ENCODE measurements around the gene ZNF438. TPM values are rescaled to one million over a fixed set of nuclear protein-coding genes. Genes with fewer than 3 reads are reported as not detected.

ZNF438 gene
- total RNA-seq, 4 donors from 2014 or later = 10.3 to 14.6 (median 13.6) TPM

DNA sequence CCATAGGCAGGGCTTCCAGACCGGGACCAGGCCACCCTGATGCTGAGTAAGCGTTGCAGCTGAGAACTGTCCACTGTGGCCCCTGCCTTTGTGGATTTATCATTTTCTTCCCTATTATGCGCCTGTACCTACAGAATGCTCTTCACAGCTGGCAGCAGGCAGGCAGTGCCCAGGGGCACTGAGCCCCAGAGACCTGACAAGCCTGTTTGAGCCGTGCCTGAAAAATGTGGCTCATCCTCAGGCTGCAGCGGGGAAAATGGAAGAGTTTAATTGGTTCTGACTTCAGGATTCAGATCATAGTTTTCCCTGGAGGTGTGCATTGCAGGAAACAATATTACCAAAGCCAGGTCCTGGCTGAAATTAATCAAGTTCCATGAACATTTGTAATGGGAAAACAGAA, 200.2 kb downstream of the ZNF438 start:
- peak; percentile 32 for ATAC-seq
- WGBS, 2 donors (ENCODE audit: low coverage in 1 of 2) = 75 to 85% methylated on average over 2 of the region's 5 CpGs
- no peak for TF ChIP-seq POLR2AphosphoS5 (IDR thresholded peaks at IDR 0.05)
- no peak for TF ChIP-seq POLR2A (IDR thresholded peaks at IDR 0.05)
- TF ChIP-seq EP300 (IDR thresholded peaks at IDR 0.05) = no peak
- TF ChIP-seq, protein P1, sequence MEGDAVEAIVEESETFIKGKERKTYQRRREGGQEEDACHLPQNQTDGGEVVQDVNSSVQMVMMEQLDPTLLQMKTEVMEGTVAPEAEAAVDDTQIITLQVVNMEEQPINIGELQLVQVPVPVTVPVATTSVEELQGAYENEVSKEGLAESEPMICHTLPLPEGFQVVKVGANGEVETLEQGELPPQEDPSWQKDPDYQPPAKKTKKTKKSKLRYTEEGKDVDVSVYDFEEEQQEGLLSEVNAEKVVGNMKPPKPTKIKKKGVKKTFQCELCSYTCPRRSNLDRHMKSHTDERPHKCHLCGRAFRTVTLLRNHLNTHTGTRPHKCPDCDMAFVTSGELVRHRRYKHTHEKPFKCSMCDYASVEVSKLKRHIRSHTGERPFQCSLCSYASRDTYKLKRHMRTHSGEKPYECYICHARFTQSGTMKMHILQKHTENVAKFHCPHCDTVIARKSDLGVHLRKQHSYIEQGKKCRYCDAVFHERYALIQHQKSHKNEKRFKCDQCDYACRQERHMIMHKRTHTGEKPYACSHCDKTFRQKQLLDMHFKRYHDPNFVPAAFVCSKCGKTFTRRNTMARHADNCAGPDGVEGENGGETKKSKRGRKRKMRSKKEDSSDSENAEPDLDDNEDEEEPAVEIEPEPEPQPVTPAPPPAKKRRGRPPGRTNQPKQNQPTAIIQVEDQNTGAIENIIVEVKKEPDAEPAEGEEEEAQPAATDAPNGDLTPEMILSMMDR (IDR thresholded peaks at IDR 0.05) = no peak
- Histone ChIP-seq H3K4me1 (peaks cover 0 to 12% (median 0%) of the 10 kb centered on the region in 3 donors), H3K4me3 (no peak overlapping the region), H3K27me3 (no peaks in the 10 kb centered on the region), H3K9me3 (no peaks in the 10 kb centered on the region), H3K27ac (no peak overlapping the region), H3K36me3 (no peaks in the 10 kb centered on the region)

- Histone ChIP-seq H3K4me1 (peaks cover 0 to 12% (median 0%) of the 10 kb centered on the region in 3 donors), H3K27ac (no peak overlapping the region), H3K9me3 (no peaks in the 10 kb centered on the region), H3K4me3 (no peak overlapping the region), H3K36me3 (no peaks in the 10 kb centered on the region), H3K27me3 (no peaks in the 10 kb centered on the region)
- no peak for ATAC-seq
- 85 to 88% methylated on average over 10 to 12 of the region's 14 CpGs for WGBS, 2 donors (ENCODE audit: low coverage in 1 of 2)
- no peak for TF ChIP-seq POLR2A (IDR thresholded peaks at IDR 0.05)
- no peak for TF ChIP-seq EP300 (IDR thresholded peaks at IDR 0.05)
- TF ChIP-seq, protein P1 (IDR thresholded peaks at IDR 0.05) = no peak
- no peak for TF ChIP-seq POLR2AphosphoS5 (IDR thresholded peaks at IDR 0.05)
These were observed 201.1 kb downstream of the ZNF438 start for GRCh38 chr10:30830315-30831230.

- Histone ChIP-seq H3K36me3 (no peaks in the 10 kb centered on the region), H3K4me1 (peaks cover 0 to 12% (median 0%) of the 10 kb centered on the region in 3 donors), H3K27ac (no peak overlapping the region), H3K4me3 (no peak overlapping the region), H3K27me3 (peaks cover 4% of the 10 kb centered on the region), H3K9me3 (no peaks in the 10 kb centered on the region)
- TF ChIP-seq POLR2A (IDR thresholded peaks at IDR 0.05) (no peak), POLR2AphosphoS5 (IDR thresholded peaks at IDR 0.05) (no peak), EP300 (IDR thresholded peaks at IDR 0.05) (no peak)
- TF ChIP-seq, protein P1 (IDR thresholded peaks at IDR 0.05) = no peak
- no peak for ATAC-seq
- WGBS, 2 donors (ENCODE audit: low coverage in 1 of 2) = 59 to 67% methylated on average over 3 of the region's 3 CpGs
These were observed 201.8 kb downstream of the ZNF438 start for GRCh38 chr10:30829901-30830300.

GRCh38 chr10:30828680-30829079, 203.0 kb downstream of the ZNF438 start:
- Histone ChIP-seq H3K36me3 (no peaks in the 10 kb centered on the region), H3K27ac (no peak overlapping the region), H3K4me1 (peaks cover 0 to 12% (median 0%) of the 10 kb centered on the region in 3 donors), H3K9me3 (no peaks in the 10 kb centered on the region), H3K27me3 (peaks cover 7% of the 10 kb centered on the region), H3K4me3 (no peak overlapping the region)
- WGBS, 2 donors (ENCODE audit: low coverage in 1 of 2) = 68 to 78% methylated on average over 4 of the region's 4 CpGs
- no peak for ATAC-seq
- TF ChIP-seq, protein P1 (IDR thresholded peaks at IDR 0.05) = no peak
- TF ChIP-seq POLR2AphosphoS5 (IDR thresholded peaks at IDR 0.05) (no peak), POLR2A (IDR thresholded peaks at IDR 0.05) (no peak), EP300 (IDR thresholded peaks at IDR 0.05) (no peak)

- 52 to 73% methylated on average over 3 to 6 of the region's 10 CpGs for WGBS, 2 donors (ENCODE audit: low coverage in 1 of 2)
- ATAC-seq = no peak
- Histone ChIP-seq H3K4me1 (peaks cover 0 to 12% (median 0%) of the 10 kb centered on the region in 3 donors), H3K9me3 (no peaks in the 10 kb centered on the region), H3K36me3 (no peaks in the 10 kb centered on the region), H3K27me3 (peaks cover 7% of the 10 kb centered on the region), H3K27ac (no peak overlapping the region), H3K4me3 (no peak overlapping the region)
- TF ChIP-seq EP300 (IDR thresholded peaks at IDR 0.05) (no peak), POLR2A (IDR thresholded peaks at IDR 0.05) (no peak), POLR2AphosphoS5 (IDR thresholded peaks at IDR 0.05) (no peak)
- TF ChIP-seq, protein P1 (IDR thresholded peaks at IDR 0.05) = no peak
These were observed 203.5 kb downstream of the ZNF438 start for GRCh38 chr10:30828164-30828563.
